Panc1 (cell line): ENCODE measurements around the gene ADGRD1. TPM values are rescaled to one million over a fixed set of nuclear protein-coding genes. Genes with fewer than 3 reads are reported as not detected.

Source experiments
- ATAC-seq: fragments of 200-7000 bp; cut with Tn5 transposase; 2 replicates; pipeline ENCODE4 v1.9.1; 2020; ENCODE audit warnings: mild to moderate bottlenecking, moderate library complexity
- BruUV-seq: library from RNA; stranded (reverse); fragments of 400-500 nt; replicated peaks from 2 replicates; lab custom pipeline; 2021; lab: Mats Ljungman, UMichigan
- CTCF ChIA-PET: fragments of 300-600 bp; sonication (Branson Sonifier 250); formaldehyde crosslinking; loops from one replicate; lab custom pipeline; 2022; ENCODE audit warnings: antibody characterized with exemption; lab: Charles Lee
- POLR2A ChIA-PET: fragments of 300-600 bp; sonication (Branson Sonifier 250); formaldehyde crosslinking; loops from one replicate; lab custom pipeline; 2022; ENCODE audit warnings: antibody characterized with exemption; lab: Charles Lee
- DNase-seq: peaks from one replicate; pipeline ENCODE4 v3.0.0-alpha.2; 2010; ENCODE audit warnings: low read depth, low spot score
- H3K27ac ChIP-seq: 2 replicates; pipeline ENCODE4 v1.5.1; 2011; ENCODE audit warnings: mild to moderate bottlenecking, low read length, inconsistent platforms
- H3K27me3 ChIP-seq: fragments of 200-500 bp; sonication (Bioruptor generic); 2 replicates; pipeline ENCODE4 v1.6.0; 2014; ENCODE audit warnings: low read length, inconsistent platforms; ENCODE audit not compliant: control insufficient read depth, insufficient read depth
- H3K36me3 ChIP-seq: fragments of 200-500 bp; sonication (Bioruptor generic); 2 replicates; pipeline ENCODE4 v1.5.1; 2014; ENCODE audit warnings: inconsistent platforms, mild to moderate bottlenecking, low read length, moderate library complexity; ENCODE audit not compliant: control insufficient read depth, insufficient read depth
- H3K4me1 ChIP-seq: 2 replicates; pipeline ENCODE4 v1.5.1; 2011; ENCODE audit warnings: inconsistent platforms, mild to moderate bottlenecking, low read length, moderate library complexity; ENCODE audit not compliant: control insufficient read depth, insufficient read depth
- H3K4me3 ChIP-seq, 2 experiments: 2 replicates each; pipeline ENCODE4 v1.5.1; 2011 to 2012; ENCODE audit warnings: low read depth in 2 of 2, low read length in 2 of 2, mild to moderate bottlenecking in 2 of 2, inconsistent platforms in 1 of 2, moderate library complexity in 1 of 2
- H3K9me3 ChIP-seq: fragments of 200-500 bp; sonication (Bioruptor generic); 2 replicates; pipeline ENCODE4 v1.5.1; 2014; ENCODE audit warnings: low read depth, mild to moderate bottlenecking, inconsistent platforms, low read length, moderate library complexity; ENCODE audit not compliant: control insufficient read depth, insufficient read depth
- CTCF ChIP-seq: fragments of 450-650 bp; IDR thresholded peaks from 2 replicates; pipeline ENCODE4 v1.5.1; 2017; ENCODE audit warnings: mild to moderate bottlenecking
- POLR2AphosphoS5 ChIP-seq: IDR thresholded peaks from 2 replicates; pipeline ENCODE4 v1.6.1; 2012; ENCODE audit warnings: mild to moderate bottlenecking, low read depth, low read length, moderate library complexity
- REST ChIP-seq, 2 experiments: IDR thresholded peaks; 2 replicates each; pipeline ENCODE4 v1.6.1; 2011 to 2012; ENCODE audit warnings: low read depth in 2 of 2, control low read depth in 1 of 2, low read length in 1 of 2, mild to moderate bottlenecking in 1 of 2, moderate library complexity in 1 of 2; ENCODE audit not compliant: insufficient read depth in 1 of 2
- SIN3A ChIP-seq: IDR thresholded peaks from 2 replicates; pipeline ENCODE4 v1.6.1; 2012; ENCODE audit warnings: low read depth, mild to moderate bottlenecking, low read length, moderate library complexity, borderline replicate concordance; ENCODE audit not compliant: insufficient read depth
- TCF7L2 ChIP-seq: IDR thresholded peaks from 2 replicates; pipeline ENCODE4 v1.6.1; 2011; ENCODE audit warnings: mild to moderate bottlenecking, low read depth, low read length, inconsistent platforms
- in situ Hi-C: cut with HindIII; loops from 2 replicates; pipeline ENCODE4 v1.10.0; 2016; ENCODE audit warnings: low sequenced_read_pairs, low pct_unique_long_range_greater_than_20kb
- intact Hi-C: fragments of 100-400 bp; cut with micrococcal nuclease; formaldehyde crosslinking; loops from one replicate; pipeline ENCODE4 v1.10.0; 2022; ENCODE audit not compliant: unreplicated experiment
- total RNA-seq: library from RNA; stranded (reverse); gene quantifications from one replicate; pipeline ENCODE4 v1.2.1, GENCODE V29; 2021; ENCODE audit not compliant: unreplicated experiment

ADGRD1 gene
- total RNA-seq, 1 experiment from 2014 or later, result 0.21 TPM

GRCh38 chr12:131012279-131013069, 58.8 kb downstream of the ADGRD1 start:
- DNase-seq (no peak), ATAC-seq (no peak)
- intact Hi-C loops, result no loop called here
- no TSS peak for BruUV-seq
- Histone ChIP-seq H3K4me1 (no peaks in the 10 kb centered on the region), H3K9me3 (no peaks in the 10 kb centered on the region), H3K36me3 (no peaks in the 10 kb centered on the region), H3K4me3 (no peak overlapping the region), H3K27ac (no peak overlapping the region), H3K27me3 (peaks cover 1% of the 10 kb centered on the region; the same call in 1 of the 2 replicates)
- ChIA-PET POLR2A (no interaction called here), CTCF (no interaction called here)
- in situ Hi-C loops, result no loop called here
- TF ChIP-seq TCF7L2 (no peak), POLR2AphosphoS5 (no peak), REST (IDR thresholded peaks at IDR 0.05; ENCODE audit: insufficient read depth in 1 of 2, low read depth in 2 of 2, low read length in 1 of 2) (no peak), SIN3A (no peak), CTCF (no peak)

- no peak overlapping the region for H3K27ac ChIP-seq
- POLR2A ChIA-PET, result no interaction called here
- in situ Hi-C loops (no loop called here), intact Hi-C loops (no loop called here)
- no peak overlapping the region for H3K4me3 ChIP-seq
- TF ChIP-seq POLR2AphosphoS5 (no peak), TCF7L2 (no peak), CTCF (no peak), REST (IDR thresholded peaks at IDR 0.05; ENCODE audit: insufficient read depth in 1 of 2, low read depth in 2 of 2, low read length in 1 of 2) (no peak), SIN3A (no peak)
- H3K36me3 ChIP-seq, result no peaks in the 10 kb centered on the region
- H3K27me3 ChIP-seq, result no peaks in the 10 kb centered on the region; the same call in 1 of the 2 replicates
- H3K9me3 ChIP-seq, result no peaks in the 10 kb centered on the region
- DNase-seq, result no peak
- no TSS peak for BruUV-seq
- ATAC-seq, result no peak
- no peaks in the 10 kb centered on the region for H3K4me1 ChIP-seq
- CTCF ChIA-PET, result no interaction called here
Measured at GRCh38 chr12:131013118-131013517, 59.4 kb downstream of the ADGRD1 start.
